ENCODE data around the gene RTN4RL2. TPM values are rescaled to one million over a fixed set of nuclear protein-coding genes. Genes with fewer than 3 reads are reported as not detected.

Gene RTN4RL2
- polyA plus RNA-seq, 3 donors from 2014 or later, result 0.38 to 0.71 (median 0.68) TPM

GRCh38 chr11:57511741-57512430 is 51.6 kb downstream of the RTN4RL2 start:
- Mint-ChIP-seq H3K36me3 (no peaks in the 10 kb centered on the region), H3K27ac (peak overlapping the region in 5 of 6 donors; percentile 1 to 75 (median 61)), H3K4me3 (peak overlapping the region in 1 of 5 donors; percentile 14), H3K27me3 (ENCODE audit: low read depth in 3 of 3) (peaks cover 0 to 11% (median 4%) of the 10 kb centered on the region in 3 donors), H3K9me3 (no peaks in the 10 kb centered on the region), H3K4me1 (peaks cover 22 to 23% of the 10 kb centered on the region in 2 donors)
- DNase-seq, result no peak

- H3K4me3 Mint-ChIP-seq, result peak overlapping the region; percentile 25 to 95 (median 56)
- H3K36me3 Mint-ChIP-seq, result no peaks in the 10 kb centered on the region
- no peaks in the 10 kb centered on the region for H3K9me3 Mint-ChIP-seq
These were observed 52.5 kb downstream of the RTN4RL2 start for GRCh38 chr11:57512646-57513451.

GRCh38 chr11:57513452-57513795 is 53.1 kb downstream of the RTN4RL2 start:
- H3K4me1 Mint-ChIP-seq, result peaks cover 22 to 23% of the 10 kb centered on the region in 2 donors
- H3K27ac Mint-ChIP-seq, result peak overlapping the region in 3 of 6 donors; percentile 49 to 81 (median 72)
- H3K36me3 Mint-ChIP-seq, result no peaks in the 10 kb centered on the region
- DNase-seq, result no peak
- peaks cover 0 to 11% (median 7%) of the 10 kb centered on the region in 3 donors for H3K27me3 Mint-ChIP-seq (ENCODE audit: low read depth in 3 of 3)
- H3K9me3 Mint-ChIP-seq, result no peaks in the 10 kb centered on the region
- H3K4me3 Mint-ChIP-seq, result peak overlapping the region; percentile 67 to 95 (median 77)

More at GRCh38 chr11:57512646-57513451, 52.5 kb downstream of the RTN4RL2 start:
- H3K27me3 Mint-ChIP-seq (ENCODE audit: low read depth in 3 of 3), result peaks cover 0 to 11% (median 7%) of the 10 kb centered on the region in 3 donors
- peak overlapping the region in 2 of 6 donors; percentile 43 to 72 for H3K27ac Mint-ChIP-seq
- DNase-seq, result no peak
- peaks cover 22 to 23% of the 10 kb centered on the region in 2 donors for H3K4me1 Mint-ChIP-seq

GRCh38 chr11:57513911-57514537 is 53.7 kb downstream of the RTN4RL2 start:
- Mint-ChIP-seq H3K27ac (peak overlapping the region; percentile 36 to 81 (median 64)), H3K36me3 (no peaks in the 10 kb centered on the region), H3K4me3 (peak overlapping the region; percentile 95 to 98 (median 97)), H3K27me3 (ENCODE audit: low read depth in 3 of 3) (peaks cover 0 to 10% (median 7%) of the 10 kb centered on the region in 3 donors), H3K4me1 (peaks cover 22 to 23% of the 10 kb centered on the region in 2 donors), H3K9me3 (no peaks in the 10 kb centered on the region)
- peak in 2 of 3 donors; percentile 14 to 18 for DNase-seq

GRCh38 chr11:57514538-57515331 is 54.4 kb downstream of the RTN4RL2 start:
- Mint-ChIP-seq H3K27ac (peak overlapping the region; percentile 61 to 91 (median 70)), H3K9me3 (no peaks in the 10 kb centered on the region), H3K4me3 (peak overlapping the region; percentile 95 to 98 (median 97)), H3K27me3 (ENCODE audit: low read depth in 3 of 3) (peaks cover 0 to 9% (median 9%) of the 10 kb centered on the region in 3 donors), H3K36me3 (no peaks in the 10 kb centered on the region), H3K4me1 (peaks cover 22 to 23% of the 10 kb centered on the region in 2 donors)
- DNase-seq, result peak; percentile 49 to 60 (median 58)

- Mint-ChIP-seq H3K36me3 (no peaks in the 10 kb centered on the region), H3K4me3 (peak within 1 kb of the TSS; percentile 95 to 98 (median 97)), H3K27ac (peak within 1 kb of the TSS; percentile 61 to 91 (median 72)), H3K4me1 (peaks cover 22 to 23% of the 10 kb centered on the region in 2 donors), H3K9me3 (no peaks in the 10 kb centered on the region), H3K27me3 (ENCODE audit: low read depth in 3 of 3) (peaks cover 0 to 9% (median 9%) of the 10 kb centered on the region in 3 donors)
- DNase-seq, result peak; percentile 16 to 28 (median 26)
These were observed 55.2 kb downstream of the RTN4RL2 start, which contains the start of gene SLC43A1 for GRCh38 chr11:57515332-57516060. TSS of gene SLC43A1 (minus strand) at chr11:57515702. CDS start at chr11:57514111, 1,591 bp downstream.

GRCh38 chr11:57516061-57516443 is 55.7 kb downstream of the RTN4RL2 start:
- no peaks in the 10 kb centered on the region for H3K36me3 Mint-ChIP-seq
- H3K9me3 Mint-ChIP-seq, result no peaks in the 10 kb centered on the region
- peaks cover 0 to 9% (median 9%) of the 10 kb centered on the region in 3 donors for H3K27me3 Mint-ChIP-seq (ENCODE audit: low read depth in 3 of 3)
- peak overlapping the region in 5 of 6 donors; percentile 13 to 76 (median 71) for H3K27ac Mint-ChIP-seq
- peak overlapping the region; percentile 90 to 98 (median 97) for H3K4me3 Mint-ChIP-seq
- no peak for DNase-seq
- peaks cover 22 to 23% of the 10 kb centered on the region in 2 donors for H3K4me1 Mint-ChIP-seq

- Mint-ChIP-seq H3K27me3 (ENCODE audit: low read depth in 3 of 3) (peaks cover 2 to 5% (median 2%) of the 10 kb centered on the region in 3 donors), H3K4me3 (no peak overlapping the region), H3K27ac (no peak overlapping the region), H3K36me3 (no peaks in the 10 kb centered on the region), H3K4me1 (peaks cover 2% of the 10 kb centered on the region in 2 donors), H3K9me3 (no peaks in the 10 kb centered on the region)
- no peak for DNase-seq
These were observed 60.8 kb downstream of the RTN4RL2 start for GRCh38 chr11:57521116-57521515.

GRCh38 chr11:57523419-57523818 is 63.1 kb downstream of the RTN4RL2 start:
- no peak for DNase-seq
- Mint-ChIP-seq H3K4me3 (no peak overlapping the region), H3K9me3 (no peaks in the 10 kb centered on the region), H3K4me1 (peaks cover 2 to 8% of the 10 kb centered on the region in 2 donors), H3K36me3 (no peaks in the 10 kb centered on the region), H3K27me3 (ENCODE audit: low read depth in 3 of 3) (peaks cover 2 to 3% (median 2%) of the 10 kb centered on the region in 3 donors), H3K27ac (no peak overlapping the region)

Other genes starting within 250 kb of the RTN4RL2 start
- under 1 TPM in 1 of 3 donors, not detected in 2; 0.28 TPM for gene APLNR, start 223.3 kb upstream of the RTN4RL2 start, polyA plus RNA-seq
- 1 to 10 TPM; 1.0 to 1.7 (median 1.6) TPM for gene TNKS1BP1, start 135.6 kb upstream of the RTN4RL2 start, polyA plus RNA-seq
- 10 to 100 TPM; 24.6 to 41.6 (median 25.6) TPM for gene SSRP1, start 124.6 kb upstream of the RTN4RL2 start, polyA plus RNA-seq
- not detected for gene P2RX3, start 122.2 kb upstream of the RTN4RL2 start, polyA plus RNA-seq
- gene PRG3, start 79.4 kb upstream of the RTN4RL2 start, polyA plus RNA-seq, result not detected
- under 1 TPM in 1 of 3 donors, not detected in 2; 0.19 TPM for gene PRG2, start 69.9 kb upstream of the RTN4RL2 start, polyA plus RNA-seq
- gene SLC43A3, start 33.4 kb upstream of the RTN4RL2 start, polyA plus RNA-seq, result 10 to 100 TPM; 11.4 to 17.1 (median 12.4) TPM
- 10 to 100 TPM; 15.8 to 20.3 (median 17.5) TPM for gene SLC43A1, start 55.2 kb downstream of the RTN4RL2 start, polyA plus RNA-seq
- 100 to 1,000 TPM in 1 of 3 donors, 10 to 100 TPM in 2; 52.9 to 101 (median 55.7) TPM for gene TIMM10, start 70.2 kb downstream of the RTN4RL2 start, polyA plus RNA-seq
- gene SMTNL1, start 77.1 kb downstream of the RTN4RL2 start, polyA plus RNA-seq, result under 1 TPM in 2 of 3 donors, not detected in 1; 0.12 to 0.47 TPM
- 100 to 1,000 TPM; 310 to 706 (median 354) TPM for gene UBE2L6, start 107.1 kb downstream of the RTN4RL2 start, polyA plus RNA-seq
- gene SERPING1, start 137.2 kb downstream of the RTN4RL2 start, polyA plus RNA-seq, result under 1 TPM in 1 of 3 donors, not detected in 2; 0.71 TPM
- under 1 TPM in 1 of 3 donors, not detected in 2; 0.09 TPM for gene YPEL4, start 189.4 kb downstream of the RTN4RL2 start, polyA plus RNA-seq
- gene CLP1, start 197.2 kb downstream of the RTN4RL2 start, polyA plus RNA-seq, result 10 to 100 TPM; 18.4 to 36.7 (median 20.9) TPM
- gene ZDHHC5, start 207.6 kb downstream of the RTN4RL2 start, polyA plus RNA-seq, result 10 to 100 TPM; 19.0 to 46.8 (median 24.3) TPM

Data from immature natural killer cell (primary cell).